22Rv1 (cell line): ENCODE measurements around the gene IRF6.

Source experiments
- CTCF ChIP-seq: fragments of 450-650 bp; IDR thresholded peaks from 2 replicates; pipeline ENCODE4 v1.5.1; 2017; ENCODE audit warnings: mild to moderate bottlenecking
- ZFX ChIP-seq: fragments of 450-650 bp; IDR thresholded peaks from 2 replicates; pipeline ENCODE4 v1.6.1; 2017; ENCODE audit warnings: antibody characterized with exemption, borderline replicate concordance

DNA sequence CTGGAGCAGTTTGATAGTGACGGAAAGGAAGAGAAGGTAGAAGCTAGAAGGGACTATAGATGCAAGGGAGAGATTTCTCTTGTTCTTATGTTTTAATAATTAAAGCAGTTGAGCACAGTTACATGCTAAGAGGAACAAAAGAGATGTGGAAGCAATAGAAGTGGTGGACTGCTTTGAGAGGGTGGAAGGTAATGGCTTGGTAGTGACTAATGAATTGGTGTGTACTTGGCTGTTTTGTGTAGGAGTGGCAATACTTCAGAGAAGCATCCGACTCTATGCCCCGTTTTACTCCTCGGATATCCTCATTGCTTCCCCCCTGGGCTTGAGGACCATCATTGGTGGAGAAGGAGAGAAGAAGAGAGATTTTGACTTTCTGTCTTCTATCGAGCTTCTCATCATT lies 34.7 kb upstream of the IRF6 start:
- TF ChIP-seq CTCF (no peak), ZFX (no peak)
